ENCODE measurements around the gene ECT2L. TPM values are rescaled to one million over a fixed set of nuclear protein-coding genes. Genes with fewer than 3 reads are reported as not detected.

The ECT2L gene
- total RNA-seq, 1 experiment from 2014 or later: not detected

GRCh38 chr6:138805016-138805765 lies 9.3 kb downstream of the ECT2L start:
- ATAC-seq (no peak), DNase-seq (ENCODE audit: low read depth, low spot score) (no peak)
- Histone ChIP-seq H4K20me1 (ENCODE audit: insufficient read depth) (no peaks in the 10 kb centered on the region), H2AFZ (ENCODE audit: low read depth, low read length, poor library complexity, severe bottlenecking) (no peak overlapping the region), H3K9me3 (ENCODE audit: control insufficient read depth in 1 of 2, insufficient read depth in 1 of 2, low read depth in 1 of 2, low read length in 2 of 2) (no peaks in the 10 kb centered on the region), H3K27ac (ENCODE audit: low read depth, low read length) (no peak overlapping the region), H3K9ac (ENCODE audit: low read length) (no peak overlapping the region), H3K4me1 (ENCODE audit: control insufficient read depth in 1 of 2, insufficient read depth in 2 of 2, low read length in 2 of 2) (peaks cover 0 to 4% of the 10 kb centered on the region in 2 experiments; a peak in 1 of 4 replicates), H3K9me2 (ENCODE audit: insufficient read depth) (no peaks in the 10 kb centered on the region), H3K4me3 (replicated peaks in 1 of 2; ENCODE audit: low read depth in 1 of 2, low read length in 2 of 2) (no peak overlapping the region), H3K79me2 (ENCODE audit: insufficient read depth, low read length) (no peaks in the 10 kb centered on the region), H3K4me2 (ENCODE audit: low read length) (no peak overlapping the region), H3K27me3 (ENCODE audit: insufficient read depth, low read length) (no peaks in the 10 kb centered on the region), H3K36me3 (ENCODE audit: control insufficient read depth in 1 of 2, insufficient read depth in 2 of 2, low read length in 2 of 2) (no peaks in the 10 kb centered on the region)
- no TSS peak for BruUV-seq (replicated peaks)
- ChIA-PET RAD21 (ENCODE audit: low non-redundant PET in 1 of 2, low total read pairs in 2 of 2, uncharacterized antibody in 2 of 2, unreplicated experiment in 2 of 2) (no interaction called here), POLR2A (no interaction called here), CTCF (interaction anchor here (1.0 kb wide), 1 partner anchor 11 kb away, joined by 4 read pairs; no protein-coding TSS in a partner anchor)
- TF ChIP-seq CBX3 (IDR thresholded peaks at IDR 0.05; ENCODE audit: low read depth) (no peak), ATF3 (IDR thresholded peaks at IDR 0.05) (no peak), MAX (IDR thresholded peaks at IDR 0.05) (no peak), EGR1 (IDR thresholded peaks at IDR 0.05; ENCODE audit: low read depth) (no peak), ZNF274 (IDR thresholded peaks at IDR 0.05; ENCODE audit: low read depth, low read length) (no peak), RAD21 (IDR thresholded peaks at IDR 0.05; ENCODE audit: low read depth) (no peak), TCF7L2 (IDR thresholded peaks at IDR 0.05; ENCODE audit: borderline replicate concordance, extremely low read depth, insufficient read depth, insufficient read length) (no peak), ZBTB33 (IDR thresholded peaks at IDR 0.05; ENCODE audit: extremely low read depth, insufficient replicate concordance, low read length) (no peak), SRF (IDR thresholded peaks at IDR 0.05; ENCODE audit: low read depth) (no peak), EZH2phosphoT487 (IDR thresholded peaks at IDR 0.05; ENCODE audit: borderline replicate concordance) (no peak), ELF1 (IDR thresholded peaks at IDR 0.05; ENCODE audit: borderline replicate concordance, low read depth) (no peak), ZFX (IDR thresholded peaks at IDR 0.05) (no peak), FOSL1 (IDR thresholded peaks at IDR 0.05; ENCODE audit: low read depth) (no peak), POLR2AphosphoS5 (IDR thresholded peaks at IDR 0.05; ENCODE audit: low read depth, low read length) (no peak), POLR2A (IDR thresholded peaks at IDR 0.05; ENCODE audit: borderline replicate concordance, extremely low read depth, insufficient read depth, insufficient read length) (no peak), SIN3A (IDR thresholded peaks at IDR 0.05; ENCODE audit: low read depth) (no peak), CTCF (IDR thresholded peaks at IDR 0.05 in 2 of 3, conservative IDR thresholded peaks at IDR 0.05 in 1 of 3; ENCODE audit: borderline replicate concordance in 1 of 3, insufficient read depth in 1 of 3, low read depth in 2 of 3, low read length in 2 of 3) (no peak), YY1 (IDR thresholded peaks at IDR 0.05; ENCODE audit: extremely low read depth, insufficient replicate concordance, low read depth, low read length) (no peak)
- intact Hi-C loops (cut with micrococcal nuclease): no loop called here
